ENCODE data around the gene SAG.

- TF ChIP-seq CTCF (CRISPR knock-in tag; IDR thresholded peaks at IDR 0.05) = no peak
- no peak for TF ChIP-seq ZNF672 (CRISPR knock-in tag; IDR thresholded peaks at IDR 0.05)
- no peak for TF ChIP-seq ZNF260 (CRISPR knock-in tag; IDR thresholded peaks at IDR 0.05; ENCODE audit: borderline replicate concordance, low read depth)
Measured at GRCh38 chr2:233320470-233320869, 12.9 kb downstream of the SAG start.
